HG02884 (cell line): ENCODE results near the gene SH3BGRL3.

Source experiments
- ATAC-seq: cut with Tn5 transposase; IDR thresholded peaks from one replicate; pipeline ENCODE4 v1.9.1; 2021; ENCODE audit warnings: mild to moderate bottlenecking, moderate library complexity; ENCODE audit not compliant: unreplicated experiment

SH3BGRL3 gene

DNA sequence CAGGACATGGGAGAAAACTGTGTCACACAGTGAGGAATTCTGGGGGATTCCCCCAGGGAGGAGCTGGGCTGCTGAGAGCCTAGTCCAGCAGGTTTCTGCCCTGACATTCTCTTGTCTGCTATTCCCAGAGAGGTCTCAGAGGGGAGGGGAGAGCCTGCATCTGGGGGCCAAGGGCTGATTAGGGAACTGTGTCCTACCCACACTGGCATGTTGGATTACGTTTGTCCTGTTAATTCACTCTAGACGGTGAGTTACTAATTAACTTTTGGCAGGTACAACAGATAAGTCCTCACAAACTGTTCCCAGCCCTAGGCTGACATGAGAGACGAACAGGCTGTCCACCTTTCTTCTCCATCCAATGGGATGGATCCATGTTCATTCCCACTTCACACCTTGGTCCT is 2.6 kb upstream of the SH3BGRL3 start:
- no peak for ATAC-seq

DNA sequence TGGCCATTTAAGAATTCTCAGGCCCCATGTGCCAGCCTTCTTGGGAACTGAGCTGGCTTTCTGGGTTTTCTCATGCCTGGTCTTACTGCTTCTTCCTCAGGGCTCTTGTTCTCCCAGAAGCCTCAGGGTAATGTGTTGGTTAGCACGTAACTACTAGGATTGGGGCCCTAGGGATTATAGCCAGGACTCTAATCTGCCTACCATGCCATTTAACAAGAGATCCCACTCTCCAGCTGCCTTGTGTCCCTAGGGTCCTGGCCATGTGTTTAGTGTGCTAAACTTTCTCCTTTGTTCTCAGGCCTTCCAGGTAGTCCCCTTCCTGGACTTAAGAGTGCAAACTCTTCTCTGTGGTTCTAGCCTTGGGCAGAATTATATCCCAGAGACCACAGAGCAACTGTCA is 2.2 kb upstream of the SH3BGRL3 start:
- no peak for ATAC-seq

GRCh38 chr1:26278303-26278702 is 1.6 kb upstream of the SH3BGRL3 start:
- no peak for ATAC-seq

DNA sequence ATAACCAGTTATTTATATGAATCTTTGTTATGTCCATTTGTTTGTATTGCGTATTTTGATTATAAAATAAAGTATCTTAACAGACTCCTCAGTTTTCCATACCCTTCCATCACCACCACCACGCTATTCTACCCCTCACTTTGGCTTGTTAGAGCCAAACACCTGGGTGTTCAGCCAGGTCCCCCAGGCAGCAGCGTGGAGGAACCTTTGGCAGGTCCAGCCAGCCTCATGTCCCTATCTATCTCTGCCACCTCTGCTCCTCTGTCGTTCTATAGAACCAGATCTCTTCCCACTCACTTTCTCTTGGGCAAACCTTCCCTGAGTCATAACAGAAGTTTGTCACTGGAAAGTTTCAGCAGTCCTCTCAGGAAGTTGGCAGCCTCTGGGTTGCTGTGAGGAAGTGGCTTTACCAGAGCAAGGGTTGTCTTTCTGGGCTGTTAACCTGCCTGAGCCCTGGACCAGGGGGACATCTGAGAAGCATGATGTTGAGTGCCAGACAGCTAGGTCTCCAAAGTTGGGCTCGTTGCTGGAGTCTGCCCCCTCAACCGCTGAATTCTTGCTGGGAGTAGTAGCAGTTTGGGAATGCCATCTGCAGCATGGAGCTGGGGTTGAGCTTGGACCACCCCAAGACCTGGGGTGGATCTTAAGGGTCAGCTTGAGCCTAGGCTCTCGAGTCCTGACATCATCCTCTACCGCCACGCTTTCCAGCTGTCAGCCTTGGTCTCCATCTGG is 996 bp upstream of the SH3BGRL3 start:
- ATAC-seq = no peak

DNA sequence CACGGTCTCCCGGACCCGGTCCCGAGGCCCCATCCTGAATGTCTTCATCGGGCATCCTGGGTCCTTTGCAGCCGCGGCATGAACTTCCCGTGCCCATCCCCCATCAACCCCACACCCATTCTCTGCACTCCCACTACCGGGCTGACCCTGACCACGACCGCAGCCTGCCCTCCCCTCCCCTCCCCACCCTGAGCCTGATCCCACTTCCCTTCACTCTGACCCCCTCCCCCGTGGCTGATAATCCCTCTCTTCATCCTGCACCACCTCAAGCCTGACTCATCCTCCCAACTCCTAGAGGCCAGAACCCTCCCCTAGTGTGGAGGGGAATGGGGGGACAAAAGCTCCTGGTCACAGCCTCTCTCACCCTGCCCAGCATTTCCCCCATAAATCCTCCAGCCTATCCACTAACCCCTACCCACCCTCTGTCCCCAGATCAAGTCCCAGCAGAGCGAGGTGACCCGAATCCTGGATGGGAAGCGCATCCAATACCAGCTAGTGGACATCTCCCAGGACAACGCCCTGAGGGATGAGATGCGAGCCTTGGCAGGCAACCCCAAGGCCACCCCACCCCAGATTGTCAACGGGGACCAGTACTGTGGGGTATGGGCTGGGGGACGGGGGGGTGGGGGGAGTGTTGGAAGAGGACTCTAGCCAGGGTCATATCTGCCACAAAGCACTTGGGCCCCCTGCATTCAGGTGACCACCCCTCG is 602 bp downstream of the SH3BGRL3 start:
- ATAC-seq = no peak

DNA sequence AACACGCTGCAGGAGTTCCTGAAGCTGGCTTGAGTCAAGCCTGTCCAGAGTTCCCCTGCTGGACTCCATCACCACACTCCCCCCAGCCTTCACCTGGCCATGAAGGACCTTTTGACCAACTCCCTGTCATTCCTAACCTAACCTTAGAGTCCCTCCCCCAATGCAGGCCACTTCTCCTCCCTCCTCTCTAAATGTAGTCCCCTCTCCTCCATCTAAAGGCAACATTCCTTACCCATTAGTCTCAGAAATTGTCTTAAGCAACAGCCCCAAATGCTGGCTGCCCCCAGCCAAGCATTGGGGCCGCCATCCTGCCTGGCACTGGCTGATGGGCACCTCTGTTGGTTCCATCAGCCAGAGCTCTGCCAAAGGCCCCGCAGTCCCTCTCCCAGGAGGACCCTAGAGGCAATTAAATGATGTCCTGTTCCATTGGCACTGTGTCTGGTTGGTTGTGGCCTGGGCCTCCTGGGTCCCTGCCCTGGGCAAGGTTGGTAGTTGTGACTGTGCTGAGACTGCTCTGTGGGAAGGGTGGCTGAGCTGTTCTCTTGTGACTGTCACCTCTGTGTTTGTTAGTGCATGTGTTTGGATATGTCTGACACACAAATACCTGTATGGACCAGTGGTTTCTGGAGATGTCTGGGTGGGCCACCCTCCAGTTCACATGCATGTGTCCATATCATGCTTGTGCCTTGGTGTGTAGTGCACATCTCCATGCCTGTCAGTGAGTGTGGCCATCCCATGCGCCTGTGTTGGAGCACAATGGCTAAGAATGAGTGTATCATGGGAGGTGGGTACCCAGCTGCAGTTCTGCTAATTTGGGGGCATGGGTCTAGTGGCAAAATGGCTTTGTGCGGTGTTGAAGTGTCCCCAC is 1.4 kb downstream of the SH3BGRL3 start:
- ATAC-seq = no peak

GRCh38 chr1:26281971-26282370 is 2.1 kb downstream of the SH3BGRL3 start:
- ATAC-seq = no peak

GRCh38 chr1:26282401-26282918 is 2.6 kb downstream of the SH3BGRL3 start:
- no peak for ATAC-seq

DNA sequence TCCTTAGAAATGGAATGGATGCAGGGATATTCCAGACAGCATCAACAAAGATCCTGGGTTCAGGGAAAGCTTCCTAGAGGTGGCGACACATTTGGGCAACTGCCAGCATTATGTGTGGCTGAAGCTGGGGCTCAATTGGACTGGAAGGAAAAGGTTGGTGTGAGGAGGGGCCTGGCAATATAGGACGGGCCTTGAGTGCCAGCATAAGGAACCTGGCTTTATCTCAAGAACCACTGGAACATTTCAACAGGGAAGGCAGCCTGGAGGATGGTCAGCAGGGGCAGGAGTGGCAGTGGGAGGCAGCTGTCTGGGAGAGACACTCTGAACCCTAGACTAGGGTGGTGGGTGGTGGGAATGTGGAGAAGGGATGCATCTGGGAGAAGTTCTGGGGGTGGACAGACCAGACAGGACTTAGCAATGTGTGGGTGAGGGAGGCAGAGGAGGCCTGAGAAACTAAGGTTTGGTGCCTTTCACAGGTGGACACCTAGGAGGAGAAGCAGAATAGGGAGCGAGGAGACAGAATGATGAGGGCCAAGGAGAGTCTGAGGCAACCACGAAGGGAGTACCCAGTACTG is 3.5 kb downstream of the SH3BGRL3 start:
- ATAC-seq = no peak

GRCh38 chr1:26283871-26284596 is 4.1 kb downstream of the SH3BGRL3 start:
- ATAC-seq = no peak

DNA sequence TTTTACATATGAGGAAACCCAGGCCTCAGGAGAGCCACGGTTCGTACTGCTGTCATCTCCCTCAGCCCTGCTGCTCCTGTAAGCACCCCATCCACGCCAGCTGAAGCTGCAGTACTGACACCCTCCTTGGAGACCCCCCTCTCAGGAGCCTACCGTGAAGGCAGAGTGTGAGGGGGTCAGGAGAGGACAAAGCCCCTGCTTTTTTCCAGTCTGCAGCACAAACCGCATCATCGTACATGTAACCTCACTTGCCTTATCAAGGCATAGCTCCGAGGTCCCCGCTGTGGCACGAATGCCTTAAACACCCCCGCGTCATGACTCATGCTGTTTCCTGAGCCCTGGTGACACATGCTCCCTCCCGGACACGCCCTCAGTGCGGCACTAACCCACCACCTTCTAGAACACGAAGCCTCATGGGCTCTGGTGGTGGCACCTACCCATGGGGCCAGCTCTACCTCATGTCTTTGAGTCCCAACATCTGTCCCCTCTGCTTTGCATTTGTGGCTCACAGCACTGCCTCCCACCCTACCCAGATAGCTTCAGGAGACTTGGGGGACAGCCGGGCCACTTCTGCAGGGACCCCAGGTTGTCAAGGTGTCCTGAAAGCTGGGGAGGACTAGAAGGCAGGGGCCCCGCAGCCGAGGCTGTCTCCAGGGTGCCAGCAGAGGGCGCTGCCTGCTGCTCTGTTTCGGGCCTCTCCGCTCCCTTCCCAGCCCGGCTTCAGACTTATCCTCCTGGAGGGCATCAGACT is 4.9 kb downstream of the SH3BGRL3 start:
- no peak for ATAC-seq

GRCh38 chr1:26285366-26286063 is 5.6 kb downstream of the SH3BGRL3 start:
- ATAC-seq = no peak

DNA sequence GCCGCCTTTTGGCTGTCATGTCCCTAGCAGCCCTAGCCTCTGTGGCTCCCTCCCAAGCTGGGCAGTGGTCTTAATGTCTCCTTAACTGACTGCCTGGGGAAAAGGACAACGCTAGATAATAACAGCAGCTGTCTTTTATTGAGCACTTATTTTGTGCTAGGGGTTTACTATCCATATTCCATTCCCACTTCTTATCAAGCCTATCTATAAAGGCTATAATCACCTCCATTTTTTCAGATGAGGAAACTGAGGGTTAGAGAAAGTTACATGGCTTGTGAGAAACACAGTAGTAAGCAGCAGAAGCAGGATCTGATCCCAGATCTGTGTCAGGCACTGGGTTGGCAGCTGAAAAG is 6.2 kb downstream of the SH3BGRL3 start:
- ATAC-seq = no peak

DNA sequence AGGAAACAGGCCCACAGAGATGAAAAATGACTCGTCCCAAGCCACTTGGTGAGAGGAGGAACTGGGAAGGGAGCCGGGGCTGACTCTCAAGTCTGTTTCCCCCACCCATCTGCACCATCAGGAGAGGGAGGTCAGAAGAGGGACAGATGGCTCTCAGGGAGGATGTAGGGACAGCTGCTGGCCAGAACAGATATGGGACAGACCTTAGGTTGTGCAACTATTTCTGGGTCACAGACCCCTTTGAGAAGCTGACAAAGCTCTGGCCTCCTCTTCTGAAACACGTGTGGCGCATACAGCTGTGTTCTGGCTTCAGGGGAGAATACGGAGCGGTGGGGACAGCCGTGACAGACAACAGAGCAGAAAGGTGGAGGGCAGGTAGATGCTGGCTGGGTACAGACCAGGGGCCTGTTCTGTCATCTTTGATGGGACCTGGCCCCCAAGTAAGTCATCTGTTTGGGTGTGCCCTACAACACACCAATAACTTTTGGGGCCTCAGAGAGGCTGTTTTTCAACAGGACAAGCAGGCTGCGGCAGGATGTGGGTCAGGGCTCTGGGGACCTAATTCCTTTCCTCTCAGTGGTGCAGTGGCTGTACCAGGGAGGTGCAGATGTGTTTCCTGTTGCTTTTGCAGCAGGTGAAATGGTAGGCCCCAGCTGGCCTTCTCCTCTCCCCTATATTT is 7.3 kb downstream of the SH3BGRL3 start:
- no peak for ATAC-seq

GRCh38 chr1:26287811-26288210 is 7.9 kb downstream of the SH3BGRL3 start:
- ATAC-seq = no peak

DNA sequence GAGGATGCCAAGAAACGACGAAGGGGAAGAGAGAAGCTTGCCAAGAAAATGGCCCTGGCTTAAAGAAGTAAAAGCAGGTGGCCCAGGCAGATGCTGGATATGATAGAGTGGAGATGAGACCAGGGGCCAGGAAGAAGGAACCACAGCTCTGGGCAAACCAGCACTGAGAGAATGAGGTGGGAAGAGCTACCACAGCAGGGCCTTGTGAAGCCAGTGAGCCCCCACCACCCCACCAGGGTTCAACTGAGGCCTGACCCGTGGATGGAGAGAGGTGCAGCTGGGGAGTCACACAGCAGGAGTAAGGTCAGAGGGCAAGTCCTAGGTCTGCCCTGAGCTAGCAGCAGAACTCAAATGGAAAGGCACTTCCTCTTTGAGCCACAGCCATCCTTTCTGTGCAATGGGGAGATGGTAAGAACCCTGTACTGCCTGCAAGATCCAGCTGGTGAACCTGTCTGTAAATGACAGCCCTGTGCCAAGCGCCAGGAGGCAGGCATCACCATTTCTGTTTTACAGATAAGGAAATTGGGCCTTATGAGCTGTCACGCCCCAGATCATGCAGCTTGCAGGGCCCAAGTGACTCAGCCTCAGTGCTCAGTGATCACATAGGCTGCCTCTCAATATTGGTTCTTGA is 8.5 kb downstream of the SH3BGRL3 start:
- no peak for ATAC-seq

GRCh38 chr1:26289158-26290059 is 9.5 kb downstream of the SH3BGRL3 start:
- ATAC-seq = no peak
